Suprapubic skin (tissue), 4 donors: ENCODE results near the gene UBE2E2. TPM values are rescaled to one million over a fixed set of nuclear protein-coding genes. Genes with fewer than 3 reads are reported as not detected.

Experiments
- DNase-seq, 2 donors: peaks; one replicate each; pipeline ENCODE4 v3.0.0-alpha.2; 2019; ENCODE audit warnings: low spot score in 2 of 2
- H3K27ac ChIP-seq: fragments of 200-600 bp; sonication (generic); one replicate; pipeline ENCODE4 v1.5.1; 2019
- H3K27me3 ChIP-seq: fragments of 200-600 bp; sonication (generic); one replicate; pipeline ENCODE4 v1.5.1; 2019
- H3K36me3 ChIP-seq: fragments of 200-600 bp; sonication (generic); one replicate; pipeline ENCODE4 v1.5.1; 2019
- H3K4me1 ChIP-seq: fragments of 200-600 bp; sonication (generic); one replicate; pipeline ENCODE4 v1.5.1; 2019
- H3K4me3 ChIP-seq: fragments of 200-600 bp; sonication (generic); one replicate; pipeline ENCODE4 v1.5.1; 2019; ENCODE audit warnings: mild to moderate bottlenecking
- H3K9me3 ChIP-seq: fragments of 200-600 bp; sonication (generic); one replicate; pipeline ENCODE4 v1.5.1; 2019
- CTCF ChIP-seq, 2 donors: fragments of 200-600 bp in 1 of 2; fragments of 450-650 bp in 1 of 2; sonication (generic) in 1 of 2; IDR thresholded peaks; one replicate each; pipeline ENCODE4 v1.5.1; 2016 to 2019; ENCODE audit warnings: antibody characterized with exemption in 2 of 2, mild to moderate bottlenecking in 1 of 2, moderate library complexity in 1 of 2
- EP300 ChIP-seq: sonication (generic); formaldehyde crosslinking; IDR thresholded peaks from one replicate; pipeline ENCODE4 v1.6.1; 2017; ENCODE audit warnings: antibody characterized with exemption
- POLR2A ChIP-seq, 2 donors: fragments of 450-650 bp; IDR thresholded peaks; one replicate each; pipeline ENCODE4 v1.6.1; 2017; ENCODE audit warnings: antibody characterized with exemption in 2 of 2, mild to moderate bottlenecking in 2 of 2, moderate library complexity in 2 of 2
- POLR2AphosphoS5 ChIP-seq, 3 donors: sonication (generic); formaldehyde crosslinking; IDR thresholded peaks; one replicate each; pipeline ENCODE4 v1.6.1; 2017; ENCODE audit warnings: antibody characterized with exemption in 3 of 3
- WGBS: methylation state at CpG from one replicate; pipeline ENCODE4 v1.1.5; 2018; 5-methylcytosine and 5-hydroxymethylcytosine counted together
- total RNA-seq, 4 donors: library from RNA; depleted of rRNA; stranded (reverse); fragments of >200 nt; gene quantifications; one replicate each; pipeline ENCODE4 v1.1.0, GENCODE V29; 2016

Gene UBE2E2
- total RNA-seq, 4 donors from 2014 or later: 30.2 to 65.4 (median 34.8) TPM

GRCh38 chr3:23263796-23264195 is 60.7 kb downstream of the UBE2E2 start:
- WGBS: 66% methylated on average over 6 of the region's 6 CpGs
- no peak overlapping the region for H3K4me3 ChIP-seq

GRCh38 chr3:23264413-23264812 is 61.3 kb downstream of the UBE2E2 start:
- H3K27ac ChIP-seq: no peak overlapping the region
- no peak overlapping the region for H3K4me3 ChIP-seq
- no peaks in the 10 kb centered on the region for H3K27me3 ChIP-seq
- DNase-seq: no peak
- no peaks in the 10 kb centered on the region for H3K4me1 ChIP-seq
- H3K36me3 ChIP-seq: no peaks in the 10 kb centered on the region
- no peaks in the 10 kb centered on the region for H3K9me3 ChIP-seq
- no peak for TF ChIP-seq POLR2A (IDR thresholded peaks at IDR 0.05)
- no peak for TF ChIP-seq CTCF (IDR thresholded peaks at IDR 0.05)
- no peak for TF ChIP-seq EP300
- TF ChIP-seq POLR2AphosphoS5 (IDR thresholded peaks at IDR 0.05): no peak
- 93% methylated on average over 1 of the region's 1 CpG for WGBS

More at GRCh38 chr3:23263796-23264195, 60.7 kb downstream of the UBE2E2 start:
- H3K36me3 ChIP-seq: no peaks in the 10 kb centered on the region
- no peak for TF ChIP-seq CTCF (IDR thresholded peaks at IDR 0.05)
- TF ChIP-seq POLR2AphosphoS5 (IDR thresholded peaks at IDR 0.05): no peak
- no peak overlapping the region for H3K27ac ChIP-seq
- no peaks in the 10 kb centered on the region for H3K9me3 ChIP-seq
- DNase-seq: no peak
- H3K4me1 ChIP-seq: no peaks in the 10 kb centered on the region
- no peaks in the 10 kb centered on the region for H3K27me3 ChIP-seq

- no peaks in the 10 kb centered on the region for H3K27me3 ChIP-seq
- no peak overlapping the region for H3K4me3 ChIP-seq
- DNase-seq: no peak
- TF ChIP-seq EP300: no peak
- no peak for TF ChIP-seq POLR2AphosphoS5 (IDR thresholded peaks at IDR 0.05)
- no peak for TF ChIP-seq CTCF (IDR thresholded peaks at IDR 0.05)
- no peak for TF ChIP-seq POLR2A (IDR thresholded peaks at IDR 0.05)
- H3K9me3 ChIP-seq: no peaks in the 10 kb centered on the region
- H3K27ac ChIP-seq: no peak overlapping the region
- WGBS: 83% methylated on average over 3 of the region's 3 CpGs
- H3K36me3 ChIP-seq: no peaks in the 10 kb centered on the region
- no peaks in the 10 kb centered on the region for H3K4me1 ChIP-seq
Measured at GRCh38 chr3:23270423-23270822, 67.3 kb downstream of the UBE2E2 start.

GRCh38 chr3:23271876-23272741 is 69.0 kb downstream of the UBE2E2 start:
- TF ChIP-seq POLR2A (IDR thresholded peaks at IDR 0.05) (no peak), EP300 (no peak), POLR2AphosphoS5 (IDR thresholded peaks at IDR 0.05) (no peak), CTCF (IDR thresholded peaks at IDR 0.05) (no peak)
- DNase-seq: no peak
- H3K4me1 ChIP-seq: no peaks in the 10 kb centered on the region
- H3K27ac ChIP-seq: no peak overlapping the region
- H3K9me3 ChIP-seq: no peaks in the 10 kb centered on the region
- H3K4me3 ChIP-seq: no peak overlapping the region
- WGBS: 100% methylated on average over 12 of the region's 38 CpGs
- no peaks in the 10 kb centered on the region for H3K36me3 ChIP-seq
- H3K27me3 ChIP-seq: no peaks in the 10 kb centered on the region

GRCh38 chr3:23272820-23273219 is 69.7 kb downstream of the UBE2E2 start:
- 86% methylated on average over 2 of the region's 2 CpGs for WGBS
- TF ChIP-seq POLR2AphosphoS5 (IDR thresholded peaks at IDR 0.05) (no peak), POLR2A (IDR thresholded peaks at IDR 0.05) (no peak)
- H3K9me3 ChIP-seq: no peaks in the 10 kb centered on the region
- H3K27me3 ChIP-seq: no peaks in the 10 kb centered on the region
- DNase-seq: no peak
- no peaks in the 10 kb centered on the region for H3K36me3 ChIP-seq
- no peak overlapping the region for H3K27ac ChIP-seq
- no peaks in the 10 kb centered on the region for H3K4me1 ChIP-seq
- H3K4me3 ChIP-seq: no peak overlapping the region
